Liver (tissue), 3 donors: ENCODE measurements around the gene SPSB2.

Source experiments
- CTCF ChIP-seq: fragments of 150-350 bp; IDR thresholded peaks from 2 replicates; pipeline ENCODE4 v1.5.1; 2017; ENCODE audit warnings: improper control_type of control experiment, low read depth, low read length; ENCODE audit not compliant: missing input control
- GABPA ChIP-seq, 2 donors: IDR thresholded peaks in 1 of 2; conservative IDR thresholded peaks in 1 of 2; 2 replicates each; pipeline ENCODE4 v1.6.1; 2016; ENCODE audit warnings: antibody characterized with exemption in 2 of 2, mild to moderate bottlenecking in 1 of 2, moderate library complexity in 1 of 2
- REST ChIP-seq: IDR thresholded peaks from 2 replicates; pipeline ENCODE4 v1.6.1; 2016; ENCODE audit warnings: antibody characterized with exemption, mild to moderate bottlenecking
- donor health status: healthy.
- donor health status: healthy.

GRCh38 chr12:6884539-6884938 lies 11.4 kb upstream of the SPSB2 start:
- TF ChIP-seq CTCF: no peak
- TF ChIP-seq REST: no peak
- no peak for TF ChIP-seq GABPA (IDR thresholded peaks at IDR 0.05 in 1 of 2, conservative IDR thresholded peaks at IDR 0.05 in 1 of 2)
